GM23248 (cell line): ENCODE measurements around the gene PACS1.

Source experiments
- EZH2 ChIP-seq: fragments of 200-600 bp; sonication (generic); IDR thresholded peaks from 2 replicates; pipeline ENCODE4 v1.6.1; 2018; ENCODE audit warnings: antibody characterized with exemption, mild to moderate bottlenecking; ENCODE audit not compliant: insufficient read depth, poor library complexity, severe bottlenecking
- EZH2phosphoT487 ChIP-seq: fragments of 200-600 bp; sonication (generic); IDR thresholded peaks from 2 replicates; pipeline ENCODE4 v1.6.1; 2018; ENCODE audit warnings: antibody characterized with exemption, moderate library complexity, mild to moderate bottlenecking, low read depth; ENCODE audit not compliant: insufficient read depth

GRCh38 chr11:66267039-66267378 lies 196.9 kb downstream of the PACS1 start:
- no peak for TF ChIP-seq EZH2
- TF ChIP-seq EZH2phosphoT487 = no peak
